ENCODE measurements around the gene SASH1. TPM values are rescaled to one million over a fixed set of nuclear protein-coding genes. Genes with fewer than 3 reads are reported as not detected.

The SASH1 gene
- 63.8 TPM for total RNA-seq (ENCODE audit: insufficient read depth, low replicate concordance)

DNA sequence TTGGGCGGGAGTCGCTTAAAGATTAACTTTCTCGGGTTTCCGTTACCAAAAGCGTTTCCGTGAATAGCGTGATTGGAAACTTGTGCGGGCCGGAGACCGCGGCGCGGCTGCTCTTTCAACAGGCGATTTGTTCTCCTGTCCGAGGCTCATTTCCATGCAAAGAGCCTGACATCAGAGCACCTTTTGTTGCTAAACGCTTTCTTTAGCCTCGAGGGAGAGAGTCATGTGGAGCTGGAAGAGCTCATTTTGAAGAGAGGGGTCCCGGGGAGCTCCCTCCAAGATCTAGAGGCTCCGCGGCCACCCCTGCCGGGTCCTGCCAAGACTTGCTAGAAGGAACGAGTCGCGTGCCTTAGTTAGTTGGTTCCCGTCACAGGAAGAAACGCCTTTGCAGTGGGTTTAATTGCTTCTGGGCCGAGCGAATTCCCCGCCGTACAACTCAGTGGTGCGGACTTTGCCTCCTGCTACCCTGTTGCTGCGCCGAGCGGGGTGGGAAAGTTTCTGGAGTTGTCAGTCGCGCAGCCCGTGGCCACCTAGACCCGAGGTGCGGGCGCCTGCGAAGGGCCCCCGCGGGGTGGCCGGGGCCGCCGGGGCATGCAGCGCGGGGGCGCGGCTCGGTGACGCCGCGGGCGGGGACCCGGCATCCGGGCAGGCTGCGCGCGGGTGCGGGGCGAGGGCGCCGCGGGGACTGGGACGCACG, at the start of gene SASH1:
Gene SASH1 (plus strand): TSS at position 489 of the 697 bp plus-strand sequence. CDS start 230 bp downstream, outside the sequence.
- DNase-seq (ENCODE audit: low spot score), result peak; percentile 74

DNA sequence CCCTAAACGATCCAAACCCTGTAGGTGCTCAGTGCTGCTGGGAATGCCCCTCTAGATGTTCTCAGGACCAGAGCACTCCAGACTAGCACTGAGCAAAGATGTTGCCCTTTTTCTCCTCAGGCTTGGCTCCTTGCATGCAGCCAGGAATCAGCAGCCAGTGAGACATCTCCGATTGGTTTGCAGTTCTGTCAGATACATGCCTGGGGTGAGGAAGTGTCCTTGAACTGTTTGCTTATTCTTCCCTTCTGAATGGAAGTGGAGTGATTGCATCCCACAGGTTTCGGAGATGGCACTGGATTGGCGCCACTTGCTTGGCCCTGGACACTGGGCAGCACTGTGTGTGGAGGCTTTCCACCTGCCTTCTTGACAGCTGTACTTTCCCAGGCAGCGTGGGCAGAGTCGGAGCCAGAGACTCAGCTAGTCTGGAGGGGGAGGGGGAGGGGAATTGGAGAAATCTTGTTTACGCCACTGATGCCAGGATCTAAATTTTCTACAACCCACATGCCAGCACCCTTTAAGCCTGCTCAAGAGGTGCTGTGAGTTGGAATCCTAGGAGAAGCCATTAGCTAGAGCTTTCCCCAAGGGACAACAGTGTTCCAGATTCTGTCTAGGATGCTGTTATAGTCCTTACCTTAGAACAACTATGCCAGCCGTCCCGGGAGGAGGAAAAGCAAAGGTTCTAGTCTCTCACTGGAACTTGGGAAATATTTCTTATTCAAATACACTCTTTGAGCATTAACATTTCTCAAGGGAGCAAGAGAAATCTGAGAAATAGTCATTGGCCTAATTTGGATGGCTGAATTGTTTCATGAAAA, 49.2 kb upstream of the SASH1 start:
- DNase-seq (ENCODE audit: low spot score), result no peak

DNA sequence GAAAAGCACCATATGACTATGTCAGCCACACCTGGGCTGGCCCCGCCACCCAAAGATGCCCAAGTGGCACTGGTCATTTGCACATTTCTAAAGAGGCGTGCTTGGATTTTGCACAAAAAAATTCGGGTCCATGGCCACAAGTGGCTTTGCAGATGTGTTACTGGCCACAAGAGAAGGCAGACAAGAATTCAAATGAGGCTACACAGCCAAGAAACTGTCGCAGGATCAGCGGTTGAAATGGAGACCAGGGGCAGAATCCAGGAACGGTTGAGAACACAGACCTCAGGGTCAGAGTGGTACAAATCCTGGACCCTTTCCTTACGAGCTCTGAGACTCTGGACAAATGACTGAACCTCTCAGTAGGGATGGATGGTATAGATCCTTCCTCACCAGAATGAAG, 48.6 kb upstream of the SASH1 start:
- DNase-seq (ENCODE audit: low spot score), result no peak

DNA sequence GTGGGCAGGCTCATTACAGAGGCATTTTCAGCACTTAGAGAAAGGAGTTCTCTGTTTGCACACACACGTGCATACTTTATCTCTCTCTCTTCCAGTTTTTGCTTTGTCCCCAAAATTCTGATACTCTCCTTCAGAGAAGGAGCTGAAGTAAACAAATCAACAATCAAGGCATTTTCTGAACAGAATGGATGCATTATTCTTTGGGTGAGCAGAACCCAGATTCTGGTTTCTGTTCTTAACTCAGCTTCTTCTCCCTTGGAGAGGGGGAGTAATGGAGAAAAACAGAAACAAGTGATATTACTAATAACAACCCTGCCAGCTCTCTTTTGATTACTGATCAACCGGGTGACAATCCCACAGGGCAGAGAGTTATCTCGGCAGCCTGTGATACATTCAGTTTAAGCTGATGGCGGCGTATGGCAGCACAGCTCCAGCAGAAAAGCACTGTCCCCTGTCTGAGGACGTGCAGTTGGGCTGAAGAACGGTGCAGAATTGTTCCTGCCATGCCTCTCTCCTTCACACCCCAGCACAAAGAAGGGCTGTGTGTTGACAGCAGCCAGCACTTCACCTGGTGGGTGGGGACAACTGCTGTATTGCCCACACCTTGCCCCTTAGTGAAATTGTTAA, 47.3 kb upstream of the SASH1 start:
- no peak for DNase-seq (ENCODE audit: low spot score)

DNA sequence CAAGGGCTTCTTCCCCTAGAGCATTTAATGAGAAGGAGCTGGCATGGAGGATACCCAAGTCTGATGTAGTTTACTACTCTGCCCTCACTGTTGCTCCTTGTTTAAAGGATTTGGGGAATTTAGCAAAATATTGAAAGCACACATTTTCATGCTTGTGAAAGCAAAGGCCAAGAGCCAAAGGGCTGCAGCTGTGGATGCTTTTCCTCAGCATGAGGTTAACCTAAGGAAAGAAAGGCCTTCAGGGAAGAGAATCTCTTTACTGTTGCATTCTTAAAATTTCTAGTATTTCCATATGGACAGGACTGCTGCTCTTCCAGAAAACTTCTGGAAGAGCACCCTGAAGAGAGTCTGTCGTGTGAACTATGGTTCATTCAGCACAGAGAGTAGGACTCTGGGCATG, 45.9 kb upstream of the SASH1 start:
- DNase-seq (ENCODE audit: low spot score), result peak; percentile 51

DNA sequence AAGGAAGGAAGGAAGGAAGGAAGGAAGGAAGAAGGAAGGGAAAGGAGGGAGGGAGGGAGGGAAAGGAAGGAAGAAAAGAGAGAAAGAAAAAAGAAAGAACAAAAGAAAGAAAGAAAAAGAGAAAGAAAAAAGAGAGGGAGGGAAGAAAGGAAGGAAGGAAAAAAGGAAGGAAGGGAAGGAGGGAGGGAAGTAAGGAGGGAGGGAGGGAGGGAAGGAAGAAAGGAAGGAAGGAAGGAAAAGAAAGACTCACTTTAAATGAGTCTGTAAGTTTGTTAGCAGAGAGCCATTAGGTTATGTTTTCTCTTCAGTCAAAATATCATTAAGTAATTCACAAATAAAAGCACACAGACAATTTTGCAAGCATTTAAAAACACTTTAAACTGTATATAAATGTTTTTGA, 44.0 kb upstream of the SASH1 start:
- no peak for DNase-seq (ENCODE audit: low spot score)

DNA sequence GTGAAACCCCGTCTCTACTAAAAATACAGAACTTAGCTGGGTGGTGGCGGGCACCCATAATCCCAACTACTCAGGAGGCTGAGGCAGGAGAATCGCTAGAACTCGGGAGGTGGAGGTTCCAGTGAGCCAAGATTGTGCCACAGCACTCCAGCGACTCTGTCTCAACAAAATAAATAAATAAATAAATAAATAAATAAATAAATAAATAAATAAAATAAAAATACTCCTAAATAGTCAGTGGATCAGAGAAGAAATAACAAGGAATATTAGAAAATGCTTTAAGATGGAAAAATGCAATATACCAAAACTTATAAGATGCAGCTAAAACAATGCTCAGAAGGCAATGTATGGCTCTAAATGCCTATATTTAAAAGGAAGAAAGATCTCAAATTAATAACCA, 39.0 kb upstream of the SASH1 start:
- DNase-seq (ENCODE audit: low spot score), result no peak

DNA sequence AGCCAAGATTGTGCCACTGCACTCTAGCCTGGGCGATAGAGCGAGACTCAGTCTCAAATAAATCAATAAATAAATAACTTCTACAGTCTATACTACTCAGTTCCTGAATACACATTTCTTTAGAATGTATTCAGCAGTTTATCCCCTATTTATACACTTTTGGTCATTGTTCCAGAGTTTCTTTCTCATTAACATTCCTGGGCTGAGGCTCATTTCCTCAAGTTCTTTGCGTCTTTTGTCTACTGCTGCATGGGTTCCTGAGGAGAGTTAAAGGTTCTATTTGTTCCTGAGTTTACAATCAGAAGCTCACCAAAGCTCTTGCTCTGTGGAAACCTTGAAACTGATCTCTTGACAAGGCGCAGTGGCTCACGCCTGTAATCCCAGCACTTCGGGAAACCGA, 37.7 kb upstream of the SASH1 start:
- peak; percentile 36 for DNase-seq (ENCODE audit: low spot score)

DNA sequence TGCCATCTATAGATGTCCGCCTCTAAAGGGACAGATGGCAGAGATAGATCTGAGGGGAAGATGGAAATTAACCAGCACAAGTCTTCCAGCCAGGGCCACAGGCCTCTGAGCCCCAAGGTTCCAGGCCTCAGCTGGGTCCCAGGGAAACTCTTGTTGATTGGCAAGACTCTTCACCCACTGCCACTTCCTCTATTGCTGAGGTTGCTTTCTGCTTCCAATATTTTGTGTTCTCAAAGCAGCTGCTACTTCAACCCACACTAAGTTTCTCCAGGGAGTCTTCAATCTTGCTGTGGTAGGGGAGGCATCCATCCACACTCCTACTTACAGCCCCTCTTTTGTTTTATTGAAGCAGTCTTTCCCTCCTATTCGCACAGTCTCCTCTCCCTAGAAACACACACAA, 36.4 kb upstream of the SASH1 start:
- DNase-seq (ENCODE audit: low spot score), result no peak

DNA sequence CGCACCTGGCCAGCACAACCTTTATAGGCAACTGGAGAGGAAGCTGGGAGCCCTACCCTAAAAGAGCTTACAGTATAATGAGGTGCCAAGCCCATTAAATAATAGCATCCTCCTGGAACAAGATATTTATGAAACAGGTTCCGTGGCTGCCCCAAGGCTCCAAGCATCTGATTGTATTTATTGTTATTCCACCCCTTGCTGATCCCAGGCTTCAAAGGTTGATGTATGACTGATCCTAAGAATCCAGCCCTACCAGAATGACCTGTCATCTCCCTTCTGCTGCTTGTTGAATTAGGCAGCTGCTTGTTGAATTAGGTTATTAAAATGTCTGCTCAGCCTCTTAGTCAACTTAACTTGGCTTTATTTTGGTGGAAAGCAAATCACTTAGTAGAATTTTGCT, 35.2 kb upstream of the SASH1 start:
- peak; percentile 59 for DNase-seq (ENCODE audit: low spot score)

DNA sequence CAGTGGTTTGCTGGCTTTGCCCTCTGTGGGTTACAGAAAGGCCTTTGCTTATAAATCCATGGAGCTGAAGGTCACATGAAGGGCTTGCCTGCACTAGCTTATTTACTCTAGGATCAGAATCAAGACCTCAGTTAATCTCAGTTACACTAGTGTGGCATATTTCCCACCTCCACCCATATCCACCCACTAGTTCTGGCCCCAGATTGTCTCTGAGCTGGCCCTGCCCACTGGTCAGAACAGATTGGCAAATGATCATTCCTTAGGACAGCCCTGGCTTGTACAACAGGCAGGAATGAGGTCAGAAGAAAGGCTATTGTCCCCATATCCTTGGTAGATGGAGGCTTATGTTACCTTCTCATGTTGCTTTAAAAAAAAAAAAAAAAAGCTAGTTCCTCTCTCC, 33.3 kb upstream of the SASH1 start:
- DNase-seq (ENCODE audit: low spot score), result no peak

DNA sequence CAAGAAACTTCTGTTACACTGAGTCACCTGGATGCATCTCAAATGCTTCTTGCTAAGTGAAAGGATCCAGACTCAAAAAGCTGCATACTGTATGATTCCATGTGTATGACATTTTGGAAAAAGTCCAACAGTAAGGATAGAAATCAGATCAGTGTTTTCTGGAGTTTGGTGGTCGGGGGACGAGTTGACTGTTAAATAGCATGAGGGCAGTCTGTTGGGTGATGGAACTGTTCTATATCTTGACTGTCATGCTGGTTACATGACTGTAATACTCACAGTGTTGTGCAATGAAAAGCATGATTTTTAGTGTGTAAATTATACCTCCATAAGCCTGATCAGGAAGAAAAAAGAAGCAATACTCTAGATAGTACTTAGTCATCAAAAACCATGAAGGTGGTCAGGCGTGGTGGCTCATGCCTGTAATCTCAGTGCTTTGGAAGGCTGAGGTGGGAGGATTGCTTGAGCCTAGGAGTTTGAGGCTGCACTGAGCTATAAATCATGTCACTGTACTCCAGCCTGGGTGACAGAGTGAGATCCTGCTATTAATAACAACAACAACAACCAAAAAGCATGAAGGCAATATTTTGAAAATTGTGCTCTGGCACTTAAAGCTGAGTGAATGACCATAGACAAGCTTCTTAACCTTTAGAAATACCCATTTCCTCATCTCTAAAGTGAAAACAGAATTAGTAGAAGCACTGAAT, 30.5 kb upstream of the SASH1 start:
- no peak for DNase-seq (ENCODE audit: low spot score)

DNA sequence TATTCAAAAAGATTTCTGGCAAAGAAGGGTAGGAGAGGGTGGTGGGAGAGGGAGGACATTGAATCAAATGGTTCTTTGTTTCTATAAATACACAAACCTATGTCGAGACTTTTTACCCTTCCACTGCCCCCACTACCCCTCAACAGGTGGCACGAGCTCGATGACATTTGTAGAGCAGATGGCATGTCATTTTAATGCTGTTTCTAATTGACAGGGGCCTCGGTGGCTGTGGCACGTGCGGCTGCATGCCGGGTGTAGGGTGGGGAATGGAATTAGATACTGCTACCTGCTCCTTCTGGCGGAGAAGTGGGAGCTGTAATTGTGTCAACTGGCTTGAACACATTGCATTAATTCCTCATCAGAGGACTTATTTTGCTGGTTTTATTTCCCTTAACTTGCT, 29.1 kb upstream of the SASH1 start:
- no peak for DNase-seq (ENCODE audit: low spot score)

DNA sequence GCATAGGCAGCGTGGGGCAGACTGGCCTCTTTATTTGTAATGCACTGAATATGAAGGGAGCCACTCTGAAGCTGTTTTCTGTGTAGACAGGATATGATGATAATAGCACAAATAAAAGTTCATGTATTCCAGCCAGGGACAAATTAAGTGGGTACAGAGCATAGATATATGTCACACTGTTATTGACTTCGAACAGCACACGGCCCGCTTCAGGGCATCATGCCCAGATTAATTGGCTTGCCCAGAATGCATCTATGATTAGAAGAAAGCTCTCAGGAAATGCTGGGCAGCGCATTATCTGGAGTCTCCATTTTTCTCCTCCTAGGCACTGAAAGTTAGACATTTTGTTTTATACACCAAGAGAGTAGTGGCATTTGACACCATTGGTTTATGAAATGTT, 26.3 kb upstream of the SASH1 start:
- DNase-seq (ENCODE audit: low spot score), result no peak

DNA sequence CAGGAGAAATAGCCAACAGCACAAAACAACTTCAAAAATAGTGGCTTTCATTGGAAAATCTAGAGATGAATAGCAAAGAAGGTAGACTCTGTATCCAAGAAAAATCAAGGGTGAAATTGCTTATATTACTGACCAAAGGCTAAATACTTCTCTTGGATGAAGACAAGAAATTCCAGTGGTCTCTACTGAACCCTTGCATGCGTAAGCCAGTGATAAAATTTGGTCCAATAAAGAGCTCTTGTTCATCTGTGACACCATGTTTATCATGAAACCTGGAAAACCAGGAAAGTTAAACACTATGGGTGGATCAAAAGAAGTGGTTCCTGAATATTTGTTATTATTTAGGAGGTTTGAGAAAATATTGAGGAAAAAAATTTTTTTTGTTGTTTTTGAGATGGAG, 25.6 kb upstream of the SASH1 start:
- no peak for DNase-seq (ENCODE audit: low spot score)

DNA sequence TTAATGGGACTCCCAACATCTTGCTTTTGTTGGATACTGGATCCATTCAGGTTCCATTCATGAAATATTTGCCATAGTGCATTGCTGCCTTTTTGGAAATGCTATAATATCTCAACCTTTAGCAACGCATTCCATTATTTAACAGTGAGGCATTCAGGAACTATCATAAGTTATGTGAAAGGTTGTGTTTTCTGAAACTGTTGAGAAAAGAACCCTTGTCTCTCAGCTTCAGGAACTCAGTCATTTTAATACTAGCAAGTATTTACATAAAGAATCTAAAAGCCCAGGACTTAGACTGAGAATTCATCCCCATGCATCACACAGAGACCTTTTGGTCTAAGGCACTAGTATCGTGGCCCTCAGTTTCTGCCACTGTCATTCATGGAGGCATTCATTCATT, 24.9 kb upstream of the SASH1 start:
- no peak for DNase-seq (ENCODE audit: low spot score)

DNA sequence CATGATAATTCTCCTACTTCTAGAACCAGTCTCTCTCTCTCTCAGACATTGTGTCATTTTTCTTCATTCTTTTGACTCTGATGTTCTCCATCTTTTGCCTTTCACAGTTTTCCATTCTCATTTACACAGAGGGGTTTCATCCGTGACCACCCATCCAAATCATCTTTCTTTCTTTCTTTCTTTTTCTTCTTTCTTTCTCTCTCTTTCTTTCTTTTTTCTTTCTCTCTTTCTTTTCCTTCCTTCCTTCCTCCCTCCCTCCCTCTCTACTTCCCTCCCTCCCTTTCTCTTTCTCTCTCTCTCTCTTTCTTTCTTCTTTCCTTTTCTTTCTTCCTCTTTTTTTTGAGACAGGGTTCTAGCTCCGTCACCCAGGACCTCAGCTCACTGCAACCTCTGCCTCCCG, 19.9 kb upstream of the SASH1 start:
- DNase-seq (ENCODE audit: low spot score), result no peak

DNA sequence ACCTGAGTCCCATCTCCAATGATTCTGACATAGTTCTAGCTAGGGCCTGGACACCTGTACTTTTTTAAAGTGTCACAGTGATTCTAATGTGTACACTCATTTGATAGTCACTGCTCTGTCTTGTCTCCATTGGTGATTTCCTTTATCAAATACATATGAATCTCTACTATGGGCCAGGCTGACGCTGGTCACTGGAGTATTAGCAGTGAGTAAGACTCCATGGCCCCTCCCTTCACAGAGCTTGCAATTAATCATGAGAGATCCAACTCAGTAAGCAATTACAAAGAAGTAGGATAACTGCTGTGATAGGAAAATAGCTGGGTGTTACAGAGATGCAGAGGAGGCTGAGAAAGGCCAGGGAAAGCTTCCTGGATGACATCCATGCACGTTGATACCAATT, 19.3 kb upstream of the SASH1 start:
- DNase-seq (ENCODE audit: low spot score), result no peak

DNA sequence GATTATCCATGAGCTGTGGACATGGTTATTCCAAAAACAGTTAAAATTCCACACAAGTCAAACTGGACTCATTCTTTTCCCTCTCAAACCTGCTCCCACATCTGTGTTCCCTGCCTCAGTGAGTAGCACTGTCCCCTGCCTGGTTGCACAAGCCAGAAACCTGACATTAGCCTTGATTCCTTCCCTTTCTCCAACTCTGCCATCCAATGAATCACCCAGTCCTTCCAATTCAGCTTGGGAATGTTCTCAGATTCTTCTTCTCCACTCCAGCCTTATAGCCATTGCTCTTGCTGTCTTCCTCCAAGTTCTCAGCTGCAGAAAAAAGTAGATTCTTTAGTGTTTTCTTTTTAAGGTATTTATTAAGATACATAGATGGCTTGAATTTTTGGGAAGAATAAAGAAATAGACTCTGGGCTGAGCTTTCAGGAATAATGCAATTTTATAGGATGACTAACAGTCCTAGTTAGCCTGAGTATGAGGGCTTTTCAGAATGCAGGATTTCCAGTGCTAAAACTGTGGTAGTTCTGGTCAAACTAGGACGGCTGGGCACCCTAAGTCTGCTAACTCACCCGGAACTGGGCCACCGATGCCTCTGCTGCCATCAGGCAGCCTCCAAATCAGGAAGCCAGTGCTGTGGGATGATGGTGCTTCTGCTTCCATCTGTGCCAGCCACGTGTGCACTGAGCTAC, 18.2 kb upstream of the SASH1 start:
- DNase-seq (ENCODE audit: low spot score), result no peak

DNA sequence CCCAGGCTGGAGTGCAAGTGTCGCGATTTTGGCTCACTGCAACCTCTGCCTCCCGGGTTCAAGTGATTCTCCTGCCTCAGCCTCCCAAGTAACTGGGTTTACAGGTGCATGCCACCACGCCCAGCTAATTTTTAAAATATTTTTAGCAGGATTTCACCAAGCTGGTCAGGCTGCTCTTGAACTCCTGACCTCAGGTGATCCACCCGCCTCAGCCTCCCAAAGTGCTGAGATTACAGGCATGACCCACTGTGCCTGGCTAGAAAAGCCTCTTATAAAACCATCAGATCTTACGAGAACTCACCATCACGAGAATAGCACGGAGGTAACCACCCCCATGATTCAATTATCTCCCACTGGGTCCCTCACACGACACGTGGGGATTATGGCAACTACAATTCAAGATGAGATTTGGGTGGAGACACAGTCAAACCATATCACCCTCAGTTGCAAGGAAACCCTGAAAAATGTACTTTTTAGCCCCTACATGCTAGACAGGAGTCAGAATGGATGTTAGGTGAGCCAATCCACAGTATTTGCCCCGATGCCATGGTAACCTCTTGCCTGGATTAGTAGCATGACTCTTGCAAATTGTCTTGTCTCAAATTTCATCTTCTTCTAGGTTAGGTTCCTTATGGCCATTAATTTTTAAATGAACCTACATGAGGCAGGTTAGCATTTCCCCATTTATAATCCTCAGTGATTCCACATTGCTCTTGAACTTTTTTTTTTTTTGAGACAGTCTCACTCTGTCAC, 17.1 kb upstream of the SASH1 start:
- no peak for DNase-seq (ENCODE audit: low spot score)

Measured in umbilical cord (tissue), 2 donors.